Measurements from ENCODE around the gene GNB4.

GRCh38 chr3:179404307-179404706 lies 47.0 kb downstream of the GNB4 start:
- no peak for TF ChIP-seq ZFX (CRISPR knock-in tag; IDR thresholded peaks at IDR 0.05)
- no peak for TF ChIP-seq ZBTB8A (IDR thresholded peaks at IDR 0.05; ENCODE audit: partially characterized antibody)
- TF ChIP-seq EZH2 (IDR thresholded peaks at IDR 0.05; ENCODE audit: borderline replicate concordance, low read depth, low read length): no peak

Data from K562 (cell line).